HCT116 (cell line): Measurements from ENCODE around the gene CRISP2. TPM values are rescaled to one million over a fixed set of nuclear protein-coding genes. Genes with fewer than 3 reads are reported as not detected.

Experiments
- ATAC-seq: fragments of 200-7000 bp; cut with Tn5 transposase; 2 replicates; pipeline ENCODE4 v1.9.1; 2020; ENCODE audit warnings: mild to moderate bottlenecking, moderate library complexity
- BruUV-seq: library from RNA; stranded (reverse); fragments of 400-500 nt; replicated peaks from 2 replicates; lab custom pipeline; 2021; lab: Mats Ljungman, UMichigan
- CTCF ChIA-PET: fragments of 300-600 bp; sonication (Branson Sonifier 250); formaldehyde crosslinking; loops from one replicate; lab custom pipeline; 2021; ENCODE audit warnings: antibody characterized with exemption; lab: Charles Lee
- POLR2A ChIA-PET: fragments of 300-600, 350-600 bp; sonication (Branson Sonifier 250); formaldehyde crosslinking; loops from one replicate; lab custom pipeline; 2021; ENCODE audit warnings: antibody characterized with exemption; lab: Charles Lee
- RAD21 ChIA-PET, 2 experiments: fragments of 300-600 bp; sonication (Branson Sonifier 250); formaldehyde crosslinking; loops; one replicate each; lab custom pipeline; 2023; ENCODE audit warnings: low total read pairs in 2 of 2; ENCODE audit not compliant: uncharacterized antibody in 2 of 2, unreplicated experiment in 2 of 2, low non-redundant PET in 1 of 2; lab: Charles Lee
- DNase-seq: peaks from one replicate; pipeline ENCODE4 v3.0.0-alpha.2; 2010; ENCODE audit warnings: low read depth, low spot score
- H2AFZ ChIP-seq: fragments of 200-600 bp; shearing (Covaris generic), sonication (generic); 2 replicates; pipeline ENCODE4 v1.6.1; 2017; ENCODE audit warnings: low read depth, mixed run types, mixed read lengths, antibody characterized with exemption, low read length; ENCODE audit not compliant: poor library complexity, severe bottlenecking
- H3K27ac ChIP-seq: 2 replicates; pipeline ENCODE4 v1.5.1; 2012; ENCODE audit warnings: low read depth, low read length
- H3K27me3 ChIP-seq: fragments of 200-600 bp; sonication (generic); 2 replicates; pipeline ENCODE4 v1.6.1; 2016; ENCODE audit warnings: mixed run types, low read length, mixed read lengths; ENCODE audit not compliant: insufficient read depth
- H3K36me3 ChIP-seq, 2 experiments: fragments of 200-500 bp in 1 of 2; fragments of 200-600 bp in 1 of 2; sonication (Bioruptor generic) in 1 of 2; sonication (generic) in 1 of 2; 2 replicates each; pipeline versions ENCODE4 v1.5.1 to v1.6.1; 2014 to 2016; ENCODE audit warnings: low read length in 2 of 2, inconsistent platforms in 1 of 2, mixed read lengths in 1 of 2, mixed run types in 1 of 2; ENCODE audit not compliant: insufficient read depth in 2 of 2, control insufficient read depth in 1 of 2
- H3K4me1 ChIP-seq, 2 experiments: fragments of 200-600 bp in 1 of 2; sonication (generic) in 1 of 2; 2 replicates each; pipeline versions ENCODE4 v1.5.1 to v1.6.1; 2012 to 2017; ENCODE audit warnings: low read length in 2 of 2, inconsistent platforms in 1 of 2, mild to moderate bottlenecking in 1 of 2, mixed read lengths in 1 of 2, mixed run types in 1 of 2, moderate library complexity in 1 of 2; ENCODE audit not compliant: insufficient read depth in 2 of 2, control insufficient read depth in 1 of 2
- H3K4me2 ChIP-seq: fragments of 200-600 bp; sonication (generic); 2 replicates; pipeline ENCODE4 v1.6.1; 2017; ENCODE audit warnings: mixed run types, low read length, mixed read lengths
- H3K4me3 ChIP-seq, 2 experiments: fragments of 200-600 bp in 1 of 2; sonication (generic) in 1 of 2; replicated peaks in 1 of 2; 2 replicates each; pipeline ENCODE4 v1.5.1; 2011 to 2016; ENCODE audit warnings: low read length in 2 of 2, control low read depth in 1 of 2, low read depth in 1 of 2, mild to moderate bottlenecking in 1 of 2, mixed read lengths in 1 of 2, mixed run types in 1 of 2
- H3K79me2 ChIP-seq: fragments of 200-600 bp; sonication (generic); 2 replicates; pipeline ENCODE4 v1.6.1; 2017; ENCODE audit warnings: mild to moderate bottlenecking, mixed run types, low read length, moderate library complexity, mixed read lengths; ENCODE audit not compliant: insufficient read depth
- H3K9ac ChIP-seq: fragments of 200-600 bp; sonication (generic); 2 replicates; pipeline ENCODE4 v1.6.1; 2016; ENCODE audit warnings: low read length, mixed read lengths
- H3K9me2 ChIP-seq: fragments of 200-600 bp; sonication (generic), shearing (Covaris generic); 2 replicates; pipeline ENCODE4 v1.6.1; 2017; ENCODE audit warnings: mixed run types, mild to moderate bottlenecking, moderate library complexity; ENCODE audit not compliant: insufficient read depth
- H3K9me3 ChIP-seq, 2 experiments: fragments of 200-500 bp in 1 of 2; fragments of 200-600 bp in 1 of 2; sonication (Bioruptor generic) in 1 of 2; sonication (generic) in 1 of 2; 2 replicates each; pipeline ENCODE4 v1.6.1; 2014 to 2017; ENCODE audit warnings: low read length in 2 of 2, mixed read lengths in 2 of 2, inconsistent platforms in 1 of 2, low read depth in 1 of 2, mild to moderate bottlenecking in 1 of 2, mixed run types in 1 of 2, moderate library complexity in 1 of 2; ENCODE audit not compliant: control insufficient read depth in 1 of 2, insufficient read depth in 1 of 2
- H4K20me1 ChIP-seq: fragments of 200-600 bp; sonication (generic), shearing (Covaris generic); 2 replicates; pipeline ENCODE4 v1.6.1; 2017; ENCODE audit warnings: mixed run types, mild to moderate bottlenecking, moderate library complexity; ENCODE audit not compliant: insufficient read depth
- CBX3 ChIP-seq: IDR thresholded peaks from 2 replicates; pipeline ENCODE4 v1.6.1; 2012; ENCODE audit warnings: low read depth
- CTCF ChIP-seq, 3 experiments: fragments of 200-600 bp in 1 of 3; sonication (generic) in 1 of 3; IDR thresholded peaks in 2 of 3; conservative IDR thresholded peaks in 1 of 3; 2 replicates each; pipeline ENCODE4 v1.5.1; 2012 to 2017; ENCODE audit warnings: low read depth in 2 of 3, low read length in 2 of 3, antibody characterized with exemption in 1 of 3, borderline replicate concordance in 1 of 3, control low read depth in 1 of 3, mild to moderate bottlenecking in 1 of 3, mixed read lengths in 1 of 3, mixed run types in 1 of 3, moderate library complexity in 1 of 3; ENCODE audit not compliant: insufficient read depth in 1 of 3
- EGR1 ChIP-seq: IDR thresholded peaks from 2 replicates; pipeline ENCODE4 v1.6.1; 2012; ENCODE audit warnings: low read depth
- EZH2phosphoT487 ChIP-seq: fragments of 200-600 bp; IDR thresholded peaks from 2 replicates; pipeline ENCODE4 v1.6.1; 2018; ENCODE audit warnings: antibody characterized with exemption, borderline replicate concordance
- FOSL1 ChIP-seq: IDR thresholded peaks from 2 replicates; pipeline ENCODE4 v1.6.1; 2012; ENCODE audit warnings: low read depth
- JUND ChIP-seq: IDR thresholded peaks from 2 replicates; pipeline ENCODE4 v1.6.1; 2012
- MAX ChIP-seq: IDR thresholded peaks from 2 replicates; pipeline ENCODE4 v1.6.1; 2012
- POLR2A ChIP-seq: IDR thresholded peaks from 2 replicates; pipeline ENCODE4 v1.7.0; 2011; ENCODE audit warnings: borderline replicate concordance; ENCODE audit not compliant: insufficient read depth, insufficient read length; ENCODE audit errors: extremely low read depth
- REST ChIP-seq: IDR thresholded peaks from 2 replicates; pipeline ENCODE4 v1.6.1; 2012; ENCODE audit warnings: low read depth
- YY1 ChIP-seq: IDR thresholded peaks from 2 replicates; pipeline ENCODE4 v1.6.1; 2011; ENCODE audit warnings: low read length, low read depth, moderate library complexity, mild to moderate bottlenecking; ENCODE audit not compliant: insufficient replicate concordance; ENCODE audit errors: extremely low read depth
- ZBTB33 ChIP-seq: IDR thresholded peaks from 2 replicates; pipeline ENCODE4 v1.6.1; 2011; ENCODE audit warnings: mild to moderate bottlenecking, low read length, moderate library complexity; ENCODE audit not compliant: insufficient replicate concordance; ENCODE audit errors: extremely low read depth
- ZNF274 ChIP-seq: fragments of 200-500 bp; sonication (Bioruptor generic); IDR thresholded peaks from 2 replicates; pipeline ENCODE4 v1.6.1; 2014; ENCODE audit warnings: mild to moderate bottlenecking, low read depth, low read length, inconsistent platforms
- intact Hi-C: fragments of 100-400 bp; cut with micrococcal nuclease; formaldehyde crosslinking; loops from 2 replicates; pipeline ENCODE4 v1.10.0; 2022
- total RNA-seq: library from RNA; stranded (reverse); gene quantifications from one replicate; pipeline ENCODE4 v1.2.1, GENCODE V29; 2021; ENCODE audit not compliant: unreplicated experiment

CRISP2 gene
- total RNA-seq, 1 experiment from 2014 or later, result not detected

- POLR2A ChIA-PET, result no interaction called here
- H2AFZ ChIP-seq, result no peak overlapping the region
- no TSS peak for BruUV-seq
- no peaks in the 10 kb centered on the region for H3K9me2 ChIP-seq
- no peak overlapping the region for H3K4me3 ChIP-seq
- no peaks in the 10 kb centered on the region for H3K36me3 ChIP-seq
- H3K27me3 ChIP-seq, result no peaks in the 10 kb centered on the region
- no peaks in the 10 kb centered on the region for H4K20me1 ChIP-seq
- H3K4me1 ChIP-seq, result no peaks in the 10 kb centered on the region
- ATAC-seq (no peak), DNase-seq (no peak)
- H3K9ac ChIP-seq, result no peak overlapping the region
- no peaks in the 10 kb centered on the region for H3K9me3 ChIP-seq
- no peak overlapping the region for H3K27ac ChIP-seq
- H3K79me2 ChIP-seq, result no peaks in the 10 kb centered on the region
- RAD21 ChIA-PET, result no interaction called here
- intact Hi-C loops, result no loop called here
- no peak overlapping the region for H3K4me2 ChIP-seq
- CTCF ChIA-PET, result no interaction called here
- TF ChIP-seq JUND (no peak), EGR1 (no peak), CTCF (IDR thresholded peaks at IDR 0.05 in 2 of 3, conservative IDR thresholded peaks at IDR 0.05 in 1 of 3; ENCODE audit: borderline replicate concordance in 1 of 3, insufficient read depth in 1 of 3, low read depth in 2 of 3, low read length in 2 of 3) (no peak), CBX3 (no peak), MAX (no peak), REST (no peak), POLR2A (no peak), FOSL1 (no peak), ZBTB33 (no peak), EZH2phosphoT487 (no peak), YY1 (no peak), ZNF274 (no peak)
Observed at GRCh38 chr6:49732781-49733180, 19.4 kb upstream of the CRISP2 start.
